ENCODE data around the gene PDGFC. TPM values are rescaled to one million over a fixed set of nuclear protein-coding genes. Genes with fewer than 3 reads are reported as not detected.

The PDGFC gene
- total and polyA plus RNA-seq, 12 donors: 2.1 to 18.2 (median 14.8) TPM

- Histone ChIP-seq H3K36me3 (no peaks in the 10 kb centered on the region), H3K27ac (no peak overlapping the region), H3K9me3 (no peaks in the 10 kb centered on the region), H3K4me1 (peaks cover 0 to 21% (median 0%) of the 10 kb centered on the region in 9 donors), H3K27me3 (no peaks in the 10 kb centered on the region), H3K4me3 (no peak overlapping the region)
- intact Hi-C loops (cut with DNase I): no loop called here
- DNase-seq (no peak), ATAC-seq (no peak)
- 73 to 82% methylated on average over 2 of the region's 2 CpGs for WGBS, 2 donors
- TF ChIP-seq CTCF (IDR thresholded peaks at IDR 0.05): no peak
These were observed 189.7 kb downstream of the PDGFC start for GRCh38 chr4:156781852-156782251.

GRCh38 chr4:156779774-156780173 lies 191.8 kb downstream of the PDGFC start:
- Histone ChIP-seq H3K9me3 (no peaks in the 10 kb centered on the region), H3K27me3 (no peaks in the 10 kb centered on the region), H3K27ac (no peak overlapping the region), H3K4me3 (no peak overlapping the region), H3K4me1 (peaks cover 0 to 40% (median 0%) of the 10 kb centered on the region in 9 donors), H3K36me3 (no peaks in the 10 kb centered on the region)
- 87 to 96% methylated on average over 1 of the region's 1 CpG for WGBS, 2 donors
- TF ChIP-seq CTCF (IDR thresholded peaks at IDR 0.05): no peak
- ATAC-seq (no peak), DNase-seq (no peak)
- intact Hi-C loops (cut with DNase I): loop anchor here in 1 of 10 donors (10.0 kb wide), 1 partner anchor 175 kb away; no protein-coding TSS in a partner anchor

GRCh38 chr4:156779042-156779441 lies 192.6 kb downstream of the PDGFC start:
- Histone ChIP-seq H3K4me3 (no peak overlapping the region), H3K36me3 (no peaks in the 10 kb centered on the region), H3K27ac (peak overlapping the region in 1 of 10 donors; percentile 36), H3K27me3 (no peaks in the 10 kb centered on the region), H3K9me3 (no peaks in the 10 kb centered on the region), H3K4me1 (peaks cover 0 to 46% (median 5%) of the 10 kb centered on the region in 9 donors)
- intact Hi-C loops (cut with DNase I): loop anchor here in 1 of 10 donors (10.0 kb wide), 1 partner anchor 176 kb away; no protein-coding TSS in a partner anchor
- ATAC-seq (no peak), DNase-seq (no peak)
- WGBS, 2 donors: 66 to 68% methylated on average over 4 of the region's 4 CpGs
- TF ChIP-seq CTCF (IDR thresholded peaks at IDR 0.05): no peak

GRCh38 chr4:156778606-156779005 lies 193.0 kb downstream of the PDGFC start:
- H3K36me3 ChIP-seq: no peaks in the 10 kb centered on the region
- H3K9me3 ChIP-seq: no peaks in the 10 kb centered on the region
- peak in 1 of 8 donors; percentile 29 for ATAC-seq
- H3K4me3 ChIP-seq: no peak overlapping the region
- DNase-seq: no peak
- WGBS, 2 donors: 49 to 63% methylated on average over 1 of the region's 1 CpG
- intact Hi-C loops (cut with DNase I): loop anchor here in 1 of 10 donors (10.0 kb wide), 1 partner anchor 176 kb away; no protein-coding TSS in a partner anchor
- peaks cover 0 to 50% (median 6%) of the 10 kb centered on the region in 9 donors for H3K4me1 ChIP-seq
- H3K27ac ChIP-seq: peak overlapping the region in 1 of 10 donors; percentile 36
- H3K27me3 ChIP-seq: no peaks in the 10 kb centered on the region
- no peak for TF ChIP-seq CTCF (IDR thresholded peaks at IDR 0.05)
